Duodenal mucosa (tissue), 2 donors: Measurements from ENCODE around the gene CAD.

Experiments used
- H3K27ac ChIP-seq: one replicate; pipeline ENCODE4 v1.7.0; 2013; ENCODE audit warnings: low read depth, low read length
- H3K27me3 ChIP-seq, 2 donors: one replicate each; pipeline ENCODE4 v1.7.0; 2013; ENCODE audit warnings: low read length in 2 of 2, control low read depth in 1 of 2; ENCODE audit not compliant: insufficient read depth in 2 of 2, control insufficient read depth in 1 of 2
- H3K36me3 ChIP-seq, 2 donors: one replicate each; pipeline ENCODE4 v1.7.0; 2013; ENCODE audit warnings: low read length in 2 of 2, control low read depth in 1 of 2; ENCODE audit not compliant: insufficient read depth in 2 of 2, control insufficient read depth in 1 of 2
- H3K4me1 ChIP-seq, 2 donors: one replicate each; pipeline ENCODE4 v1.7.0; 2013; ENCODE audit warnings: low read length in 2 of 2, control low read depth in 1 of 2; ENCODE audit not compliant: insufficient read depth in 2 of 2, control insufficient read depth in 1 of 2
- H3K4me3 ChIP-seq, 2 donors: one replicate each; pipeline ENCODE4 v1.7.0; 2013; ENCODE audit warnings: low read length in 2 of 2, low read depth in 1 of 2
- H3K9ac ChIP-seq, 2 donors: one replicate each; pipeline ENCODE4 v1.7.0; 2013; ENCODE audit warnings: low read length in 2 of 2, low read depth in 1 of 2
- H3K9me3 ChIP-seq, 2 donors: one replicate each; pipeline ENCODE4 v1.7.0; 2013; ENCODE audit warnings: low read length in 2 of 2, control low read depth in 1 of 2; ENCODE audit not compliant: control insufficient read depth in 1 of 2

CAD gene

DNA sequence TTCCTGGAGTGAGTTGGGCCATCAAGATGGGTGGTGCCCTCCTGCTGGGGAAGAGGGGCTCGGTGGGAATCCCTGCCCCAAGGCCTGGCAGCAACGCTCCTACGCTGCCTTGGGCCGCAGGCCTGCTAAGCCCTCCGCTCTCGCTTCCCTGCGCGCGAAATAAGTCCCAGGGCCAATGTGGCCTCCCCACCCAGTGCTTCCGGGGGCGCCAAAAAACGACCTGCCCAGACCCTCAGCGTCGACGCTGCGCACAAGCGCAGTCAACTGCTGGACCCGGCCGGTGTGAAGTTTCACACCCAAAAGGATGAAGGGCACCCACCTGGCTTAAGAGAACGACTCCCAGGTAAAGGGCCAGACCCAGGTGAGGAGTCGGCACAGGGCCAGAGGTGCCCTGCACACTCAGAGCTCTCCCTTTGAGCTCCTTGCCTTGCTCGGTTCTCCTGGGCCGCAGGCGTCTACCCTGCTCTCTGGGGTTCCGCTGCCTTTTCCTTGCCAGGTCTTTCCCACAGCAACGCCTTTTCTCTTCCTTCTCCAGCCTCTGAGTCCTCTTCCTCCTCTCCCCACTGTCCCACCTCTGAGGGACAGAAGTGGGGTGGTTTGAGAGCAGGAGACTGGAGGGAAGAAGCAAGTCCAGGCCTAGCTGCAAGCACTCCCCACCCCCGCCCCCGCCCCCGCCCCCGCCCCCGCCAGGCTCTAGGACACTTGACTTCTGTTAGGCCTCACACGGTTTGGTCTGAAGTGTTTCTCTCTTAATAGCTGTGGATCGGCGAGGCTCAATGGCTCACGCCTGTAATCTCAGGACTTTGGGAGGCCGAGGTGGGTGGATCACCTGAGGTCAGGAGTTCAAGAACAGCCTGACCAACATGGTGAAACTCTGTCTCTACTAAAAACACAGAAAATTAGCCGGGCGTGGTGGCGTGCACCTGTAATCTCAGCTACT lies 58.3 kb downstream of the CAD start, which contains the start of gene DNAJC5G:
Gene DNAJC5G (plus strand): TSS at position 223 of the 940 bp plus-strand sequence. CDS start 1,296 bp downstream, outside the sequence.
- Histone ChIP-seq H3K9ac (no peak within 1 kb of the TSS), H3K4me3 (no peak within 1 kb of the TSS), H3K36me3 (no peaks in the 10 kb centered on the region), H3K27ac (no peak within 1 kb of the TSS), H3K4me1 (no peaks in the 10 kb centered on the region), H3K9me3 (no peaks in the 10 kb centered on the region), H3K27me3 (peaks cover 6 to 14% of the 10 kb centered on the region in 2 donors)

DNA sequence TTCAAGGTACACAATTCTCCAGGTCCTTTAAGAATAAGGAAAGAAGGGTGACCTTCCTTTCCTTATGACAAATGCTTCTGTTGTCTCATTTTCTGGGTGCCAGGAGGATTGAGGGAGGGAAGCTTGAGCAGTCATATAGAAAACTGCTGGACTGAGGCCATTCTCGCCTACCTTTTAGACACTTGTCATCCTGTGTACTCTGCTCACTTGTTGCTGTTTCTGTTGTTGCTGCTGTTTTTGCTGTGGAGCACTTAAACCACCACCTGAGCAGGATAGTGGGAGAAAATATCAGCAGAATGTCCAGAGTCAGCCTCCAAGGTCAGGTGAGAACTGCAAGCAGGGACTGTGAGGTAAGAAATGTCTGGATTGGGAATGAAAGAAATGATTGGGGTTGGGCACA lies 60.8 kb downstream of the CAD start:
- no peak overlapping the region for H3K4me3 ChIP-seq
- H3K9ac ChIP-seq = no peak overlapping the region
- H3K36me3 ChIP-seq = no peaks in the 10 kb centered on the region
- H3K27ac ChIP-seq = no peak overlapping the region
- no peaks in the 10 kb centered on the region for H3K4me1 ChIP-seq
- no peaks in the 10 kb centered on the region for H3K9me3 ChIP-seq
- peaks cover 12 to 23% of the 10 kb centered on the region in 2 donors for H3K27me3 ChIP-seq

DNA sequence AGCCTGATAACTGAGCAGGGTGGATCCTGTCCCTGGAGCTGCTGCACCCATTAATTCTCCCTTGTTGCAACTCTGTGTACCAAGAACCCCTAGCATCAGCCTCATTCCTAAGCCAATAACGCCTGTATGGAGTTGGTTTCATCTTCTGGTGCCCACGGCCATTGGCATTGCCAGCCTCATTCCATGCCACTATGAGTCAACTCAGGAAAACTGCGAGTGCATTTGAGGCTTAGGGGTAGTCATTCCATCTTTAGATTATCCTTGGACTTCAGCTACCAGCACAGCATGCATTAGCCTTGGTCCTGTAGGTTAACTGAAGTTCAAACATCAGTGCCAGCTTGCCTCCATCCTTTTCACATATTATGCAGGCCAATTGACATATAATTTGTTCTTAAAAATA lies 63.7 kb downstream of the CAD start:
- H3K27ac ChIP-seq = no peak overlapping the region
- peaks cover 26 to 29% of the 10 kb centered on the region in 2 donors for H3K27me3 ChIP-seq
- H3K36me3 ChIP-seq = no peaks in the 10 kb centered on the region
- H3K9ac ChIP-seq = no peak overlapping the region
- no peak overlapping the region for H3K4me3 ChIP-seq
- no peaks in the 10 kb centered on the region for H3K9me3 ChIP-seq
- no peaks in the 10 kb centered on the region for H3K4me1 ChIP-seq

- H3K27me3 ChIP-seq = peaks cover 26 to 29% of the 10 kb centered on the region in 2 donors
- no peak overlapping the region for H3K27ac ChIP-seq
- no peaks in the 10 kb centered on the region for H3K4me1 ChIP-seq
- no peak overlapping the region for H3K4me3 ChIP-seq
- H3K9me3 ChIP-seq = no peaks in the 10 kb centered on the region
- H3K36me3 ChIP-seq = no peaks in the 10 kb centered on the region
- no peak overlapping the region for H3K9ac ChIP-seq
These were observed 64.3 kb downstream of the CAD start for GRCh38 chr2:27281442-27281841.

GRCh38 chr2:27281855-27282559 lies 64.8 kb downstream of the CAD start, which contains the start of gene TRIM54:
TRIM54 (plus strand) TSS chr2:27282429; CDS start chr2:27282732, 303 bp downstream.
- no peaks in the 10 kb centered on the region for H3K9me3 ChIP-seq
- H3K4me1 ChIP-seq = no peaks in the 10 kb centered on the region
- H3K9ac ChIP-seq = no peak within 1 kb of the TSS
- no peak within 1 kb of the TSS for H3K27ac ChIP-seq
- H3K36me3 ChIP-seq = no peaks in the 10 kb centered on the region
- H3K27me3 ChIP-seq = peaks cover 26 to 29% of the 10 kb centered on the region in 2 donors
- no peak within 1 kb of the TSS for H3K4me3 ChIP-seq

- Histone ChIP-seq H3K9ac (no peak overlapping the region), H3K9me3 (no peaks in the 10 kb centered on the region), H3K4me3 (no peak overlapping the region), H3K4me1 (no peaks in the 10 kb centered on the region), H3K27me3 (peaks cover 25 to 26% of the 10 kb centered on the region in 2 donors), H3K36me3 (no peaks in the 10 kb centered on the region), H3K27ac (no peak overlapping the region)
These were observed 65.7 kb downstream of the CAD start for GRCh38 chr2:27282892-27283291.

GRCh38 chr2:27284996-27285395 lies 67.8 kb downstream of the CAD start:
- Histone ChIP-seq H3K4me3 (no peak overlapping the region), H3K36me3 (no peaks in the 10 kb centered on the region), H3K9me3 (no peaks in the 10 kb centered on the region), H3K4me1 (no peaks in the 10 kb centered on the region), H3K27me3 (peaks cover 25 to 26% of the 10 kb centered on the region in 2 donors), H3K9ac (no peak overlapping the region), H3K27ac (no peak overlapping the region)

DNA sequence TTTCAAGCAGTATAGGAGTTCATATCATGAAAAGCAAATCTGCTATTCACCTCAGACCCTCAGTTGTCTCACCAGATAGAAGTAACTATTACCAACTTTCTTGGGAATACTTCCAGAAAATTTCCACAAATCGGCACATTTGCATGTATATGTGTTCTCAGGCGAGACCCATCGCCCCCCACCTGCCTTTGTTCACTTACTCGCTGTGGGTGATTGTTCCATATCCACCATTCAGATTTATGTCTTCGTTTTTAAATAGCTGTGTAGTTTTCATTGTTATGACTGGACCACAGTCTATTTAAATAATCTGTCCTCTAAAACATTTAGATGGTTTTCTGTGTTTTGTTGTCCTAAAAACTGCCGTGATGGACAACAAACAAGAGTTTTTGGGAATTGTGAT lies 68.3 kb downstream of the CAD start:
- no peak overlapping the region for H3K4me3 ChIP-seq
- no peak overlapping the region for H3K27ac ChIP-seq
- no peak overlapping the region for H3K9ac ChIP-seq
- H3K36me3 ChIP-seq = no peaks in the 10 kb centered on the region
- H3K27me3 ChIP-seq = peaks cover 24 to 26% of the 10 kb centered on the region in 2 donors
- H3K9me3 ChIP-seq = no peaks in the 10 kb centered on the region
- H3K4me1 ChIP-seq = no peaks in the 10 kb centered on the region

GRCh38 chr2:27288610-27289009 lies 71.4 kb downstream of the CAD start:
- H3K4me1 ChIP-seq = no peaks in the 10 kb centered on the region

GRCh38 chr2:27290549-27290948 lies 73.4 kb downstream of the CAD start:
- Histone ChIP-seq H3K9ac (no peak overlapping the region), H3K36me3 (no peaks in the 10 kb centered on the region), H3K4me1 (no peaks in the 10 kb centered on the region), H3K27ac (no peak overlapping the region), H3K4me3 (no peak overlapping the region), H3K27me3 (peaks cover 5 to 6% of the 10 kb centered on the region in 2 donors), H3K9me3 (no peaks in the 10 kb centered on the region)

More at GRCh38 chr2:27288610-27289009, 71.4 kb downstream of the CAD start:
- Histone ChIP-seq H3K27me3 (peaks cover 8 to 16% of the 10 kb centered on the region in 2 donors), H3K36me3 (no peaks in the 10 kb centered on the region), H3K4me3 (no peak overlapping the region), H3K9ac (no peak overlapping the region), H3K9me3 (no peaks in the 10 kb centered on the region), H3K27ac (no peak overlapping the region)
